Fibroblast of villous mesenchyme (primary cell): ENCODE measurements around the gene PPP6R3. TPM values are rescaled to one million over a fixed set of nuclear protein-coding genes. Genes with fewer than 3 reads are reported as not detected.
"Not testable (repeated sequence)": the region's sequence is repeated elsewhere in the genome, so short reads cannot be mapped to it uniquely, and the experiment has no call there.

ENCODE experiments used
- DNase-seq: peaks from one replicate; pipeline ENCODE4 v3.0.0-alpha.2; 2010; ENCODE audit warnings: low read depth
- H3K4me3 ChIP-seq: 2 replicates; pipeline ENCODE4 v1.5.1; 2011; ENCODE audit warnings: low read depth, mild to moderate bottlenecking, low read length
- CTCF ChIP-seq: IDR thresholded peaks from 2 replicates; pipeline ENCODE4 v1.5.1; 2012; ENCODE audit warnings: low read depth, mild to moderate bottlenecking, low read length; ENCODE audit not compliant: insufficient read depth
- total RNA-seq: library from RNA; depleted of rRNA; stranded (reverse); fragments of >200 nt; gene quantifications from 2 replicates; pipeline ENCODE4 v1.2.3, GENCODE V29; 2012

PPP6R3 gene
- total RNA-seq, 1 donor = 218 TPM

DNA sequence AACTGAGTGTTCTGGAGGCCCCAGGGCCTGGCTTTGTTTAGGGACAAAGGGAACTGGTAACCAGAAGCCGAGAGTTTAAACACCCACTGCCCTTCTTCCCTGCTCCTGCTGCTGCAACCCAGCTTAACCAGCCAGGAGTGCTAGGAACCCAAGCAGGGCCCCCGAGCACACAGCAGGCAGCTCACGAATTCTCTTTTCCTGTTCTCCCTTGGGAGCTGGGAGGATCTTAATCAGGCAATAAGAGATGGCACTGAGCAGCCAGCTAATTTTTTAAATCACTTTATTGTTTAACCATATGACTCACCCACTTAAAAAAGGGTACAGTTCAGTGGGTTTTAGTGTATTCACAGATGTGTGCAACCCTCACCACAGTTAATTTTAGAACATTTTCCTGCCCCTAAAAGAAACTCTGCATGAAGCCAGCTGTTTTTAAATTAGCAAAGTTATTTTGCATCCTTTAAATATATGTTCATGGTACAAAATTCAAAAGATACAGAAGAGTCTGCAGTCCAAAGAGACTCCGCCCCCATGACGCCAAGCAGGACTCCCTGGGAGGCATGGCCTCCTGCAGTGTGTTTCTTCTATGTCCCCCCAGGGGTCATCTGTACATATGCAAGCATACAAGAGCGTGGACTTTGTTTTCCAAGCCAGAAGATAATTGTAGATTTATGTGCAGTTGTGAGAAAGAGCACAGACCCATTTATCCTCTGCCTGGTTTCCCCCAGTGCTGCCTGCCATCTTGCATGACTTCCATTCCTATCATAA is 18.9 kb upstream of the PPP6R3 start:
- TF ChIP-seq CTCF = no peak
- peak; percentile 37 for DNase-seq
- H3K4me3 ChIP-seq = no peak overlapping the region

DNA sequence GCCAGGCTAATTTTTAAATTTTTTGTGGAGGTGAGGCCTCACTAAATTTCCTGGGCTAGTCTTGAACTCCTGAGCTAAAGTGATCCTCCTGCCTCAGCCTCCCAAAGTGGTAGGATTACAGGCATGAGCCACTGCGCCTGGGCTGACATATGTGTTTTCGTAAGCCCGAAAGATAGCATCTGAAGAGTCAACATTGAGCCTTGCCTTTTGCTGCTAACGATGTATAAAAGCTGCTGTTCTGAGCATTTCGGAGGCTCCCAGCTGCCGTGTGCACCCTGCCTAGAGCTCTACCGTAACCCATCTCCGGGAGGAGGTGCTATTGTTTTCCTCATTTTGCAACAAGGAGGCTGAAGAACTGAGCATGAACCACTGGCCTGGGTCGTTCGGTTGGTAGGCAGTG is 18.1 kb upstream of the PPP6R3 start:
- no peak for DNase-seq
- H3K4me3 ChIP-seq = no peak overlapping the region
- no peak for TF ChIP-seq CTCF

GRCh38 chr11:68444566-68444965 is 16.0 kb upstream of the PPP6R3 start:
- no peak for DNase-seq
- no peak for TF ChIP-seq CTCF

GRCh38 chr11:68445531-68446035 is 15.0 kb upstream of the PPP6R3 start:
- DNase-seq = no peak
- H3K4me3 ChIP-seq = no peak overlapping the region
- no peak for TF ChIP-seq CTCF

More at GRCh38 chr11:68444566-68444965, 16.0 kb upstream of the PPP6R3 start:
- H3K4me3 ChIP-seq = no peak overlapping the region

DNA sequence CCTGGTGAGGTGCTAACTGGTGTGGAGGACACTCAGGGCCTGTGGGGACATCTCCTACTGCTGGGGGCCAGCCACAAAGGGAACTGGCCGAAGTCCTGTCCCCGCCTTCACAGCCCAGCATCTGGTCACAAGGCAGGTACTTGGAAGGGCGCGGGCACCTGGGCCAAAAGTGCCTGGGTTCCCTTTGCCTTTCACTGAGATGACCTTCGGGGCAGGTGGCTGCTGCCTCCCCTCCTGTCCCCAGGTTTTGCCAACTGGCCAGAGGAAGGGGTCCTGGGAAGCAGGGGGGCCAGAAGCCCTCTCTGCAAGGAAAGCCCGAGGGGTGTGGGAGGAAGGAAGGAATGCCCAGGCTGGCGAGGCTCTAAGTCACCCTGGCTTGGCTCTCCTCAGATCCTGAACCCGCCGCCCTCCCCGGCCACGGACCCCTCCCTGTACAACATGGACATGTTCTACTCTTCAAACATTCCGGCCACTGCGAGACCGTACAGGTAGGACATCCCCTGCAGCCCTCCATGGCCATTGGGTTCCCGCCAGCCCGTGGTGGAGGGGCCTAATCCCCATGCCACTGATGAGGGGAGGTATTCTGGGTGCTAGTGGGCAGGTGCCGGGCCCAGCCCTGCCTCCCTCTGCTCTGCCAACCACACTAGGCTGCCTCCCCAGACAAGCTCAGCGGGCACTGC is 14.4 kb upstream of the PPP6R3 start:
- H3K4me3 ChIP-seq = no peak overlapping the region
- no peak for DNase-seq
- no peak for TF ChIP-seq CTCF

- DNase-seq = peak; percentile 65
- TF ChIP-seq CTCF = peak; percentile 84
- H3K4me3 ChIP-seq = no peak overlapping the region
These were observed 13.3 kb upstream of the PPP6R3 start for GRCh38 chr11:68447015-68447801.

DNA sequence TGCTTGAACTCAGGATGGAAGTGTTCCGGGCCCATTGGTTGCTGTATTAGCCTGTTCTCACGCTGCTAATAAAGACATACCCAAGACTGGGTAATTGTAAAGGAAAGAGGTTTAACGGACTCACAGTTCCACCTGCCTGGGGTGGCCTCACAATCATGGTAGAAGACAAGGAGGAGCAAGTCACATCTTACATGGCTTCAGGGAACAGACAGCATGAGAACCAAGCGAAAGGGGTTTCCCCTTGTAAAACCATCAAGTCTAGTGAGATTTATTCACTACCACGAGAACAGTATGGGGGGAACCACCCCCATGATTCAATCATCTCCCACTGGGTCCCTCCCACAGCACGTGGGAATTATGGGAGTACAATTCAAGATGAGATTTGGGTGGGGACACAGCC is 12.6 kb upstream of the PPP6R3 start:
- DNase-seq, H3K4me3 ChIP-seq: not testable (repeated sequence)
